MM.1S (cell line): ENCODE measurements around the gene IFNL4.
"Not testable (repeated sequence)": the region's sequence is repeated elsewhere in the genome, so short reads cannot be mapped to it uniquely, and the experiment has no call there.

Experiments
- DNase-seq: peaks from one replicate; pipeline ENCODE4 v3.0.0-alpha.2; 2015
- H2AFZ ChIP-seq: fragments of 300-600 bp; sonication (generic); 2 replicates; pipeline ENCODE4 v1.6.0; 2016; ENCODE audit warnings: antibody characterized with exemption, low read length
- H3F3A ChIP-seq: fragments of 300-600 bp; sonication (generic); 2 replicates; pipeline ENCODE4 v1.6.1; 2016; ENCODE audit warnings: mild to moderate bottlenecking, antibody characterized with exemption, low read length, moderate library complexity, mixed read lengths; ENCODE audit not compliant: insufficient read depth
- H3K27ac ChIP-seq: fragments of 300-600 bp; sonication (generic); 2 replicates; pipeline ENCODE4 v1.5.1; 2016; ENCODE audit warnings: mild to moderate bottlenecking, low read length
- H3K27me3 ChIP-seq: fragments of 300-600 bp; sonication (generic); replicated peaks from 2 replicates; pipeline ENCODE4 v1.6.0; 2016; ENCODE audit warnings: low read length; ENCODE audit not compliant: insufficient read depth
- H3K36me3 ChIP-seq: fragments of 300-600 bp; sonication (generic); replicated peaks from 2 replicates; pipeline ENCODE4 v1.6.1; 2016; ENCODE audit warnings: mild to moderate bottlenecking, low read length, mixed read lengths; ENCODE audit not compliant: insufficient read depth
- H3K4me1 ChIP-seq: fragments of 300-600 bp; sonication (generic); 2 replicates; pipeline ENCODE4 v1.6.1; 2016; ENCODE audit warnings: low read length, mixed read lengths
- H3K4me2 ChIP-seq: fragments of 300-600 bp; sonication (generic); 2 replicates; pipeline ENCODE4 v1.6.0; 2016; ENCODE audit warnings: low read depth, low read length
- H3K4me3 ChIP-seq: fragments of 300-600 bp; sonication (generic); 2 replicates; pipeline ENCODE4 v1.5.1; 2016; ENCODE audit warnings: low read length, mixed read lengths
- H3K79me2 ChIP-seq: fragments of 300-600 bp; sonication (generic); 2 replicates; pipeline ENCODE4 v1.6.1; 2016; ENCODE audit warnings: mixed run types, low read length, mixed read lengths
- H3K9ac ChIP-seq: fragments of 300-600 bp; sonication (generic); 2 replicates; pipeline ENCODE4 v1.6.1; 2016; ENCODE audit warnings: low read length, mixed read lengths
- H3K9me2 ChIP-seq: fragments of 300-600 bp; sonication (generic); replicated peaks from 2 replicates; pipeline ENCODE4 v1.6.1; 2016; ENCODE audit warnings: mild to moderate bottlenecking, low read length, mixed read lengths; ENCODE audit not compliant: insufficient read depth
- H3K9me3 ChIP-seq: fragments of 300-600 bp; sonication (generic); replicated peaks from 2 replicates; pipeline ENCODE4 v1.6.1; 2016; ENCODE audit warnings: mild to moderate bottlenecking, low read length, mixed read lengths; ENCODE audit not compliant: insufficient read depth
- H4K20me1 ChIP-seq: fragments of 300-600 bp; sonication (generic); 2 replicates; pipeline ENCODE4 v1.6.1; 2016; ENCODE audit warnings: mild to moderate bottlenecking, low read length, moderate library complexity, mixed read lengths; ENCODE audit not compliant: insufficient read depth
- CTCF ChIP-seq: fragments of 300-600 bp; sonication (generic); IDR thresholded peaks from 2 replicates; pipeline ENCODE4 v1.5.1; 2016; ENCODE audit warnings: antibody characterized with exemption, low read length, mixed read lengths
- EZH2 ChIP-seq: fragments of 300-600 bp; sonication (generic); optimal IDR thresholded peaks from 2 replicates; pipeline ENCODE3; 2017; ENCODE audit warnings: low read depth, mild to moderate bottlenecking, antibody characterized with exemption, low read length, mixed read lengths
- EZH2phosphoT487 ChIP-seq: fragments of 300-600 bp; sonication (generic); IDR thresholded peaks from 2 replicates; pipeline ENCODE4 v1.6.1; 2018; ENCODE audit warnings: antibody characterized with exemption, low read length

IFNL4 gene

GRCh38 chr19:39270036-39270871 is 21.6 kb upstream of the IFNL4 start:
- Histone ChIP-seq H3K79me2 (no peaks in the 10 kb centered on the region), H3K27ac (no peak overlapping the region), H3K9me2 (no peaks in the 10 kb centered on the region), H3K9me3 (no peaks in the 10 kb centered on the region), H3K36me3 (no peaks in the 10 kb centered on the region), H3K4me1 (no peaks in the 10 kb centered on the region), H3K27me3 (peaks cover 23% of the 10 kb centered on the region), H3K9ac (no peak overlapping the region), H4K20me1 (no peaks in the 10 kb centered on the region), H3K4me3 (no peak overlapping the region), H3F3A (no peaks in the 10 kb centered on the region), H2AFZ (no peak overlapping the region), H3K4me2 (no peak overlapping the region)
- TF ChIP-seq CTCF (no peak), EZH2phosphoT487 (no peak), EZH2 (no peak)
- DNase-seq = no peak

- H4K20me1 ChIP-seq, H3F3A ChIP-seq, DNase-seq, H3K4me2 ChIP-seq, H3K9me3 ChIP-seq, H3K4me3 ChIP-seq, H2AFZ ChIP-seq, H3K79me2 ChIP-seq, H3K9me2 ChIP-seq, H3K9ac ChIP-seq, H3K4me1 ChIP-seq, H3K36me3 ChIP-seq, H3K27ac ChIP-seq: not testable (repeated sequence)
- H3K27me3 ChIP-seq = peaks cover 32% of the 10 kb centered on the region
Observed at GRCh38 chr19:39269369-39269768, 20.7 kb upstream of the IFNL4 start.

- H3K4me1 ChIP-seq, H4K20me1 ChIP-seq, H3K4me3 ChIP-seq, H3K36me3 ChIP-seq, H3F3A ChIP-seq, DNase-seq, H3K9me3 ChIP-seq, H3K9me2 ChIP-seq, H3K27ac ChIP-seq, H2AFZ ChIP-seq, H3K9ac ChIP-seq, H3K79me2 ChIP-seq, H3K4me2 ChIP-seq: not testable (repeated sequence)
- H3K27me3 ChIP-seq = peaks cover 39% of the 10 kb centered on the region
Observed at GRCh38 chr19:39268531-39269223, 20.0 kb upstream of the IFNL4 start.

GRCh38 chr19:39268085-39268484 is 19.4 kb upstream of the IFNL4 start, which contains the start of gene IFNL2:
IFNL2 (plus strand) TSS chr19:39268396; CDS start chr19:39268569, 173 bp downstream.
- not testable (repeated sequence) for H3K9ac ChIP-seq, DNase-seq, H4K20me1 ChIP-seq, H3K9me3 ChIP-seq, H3K36me3 ChIP-seq, H3K79me2 ChIP-seq, H3F3A ChIP-seq, H3K4me3 ChIP-seq, H3K4me2 ChIP-seq, H3K4me1 ChIP-seq, H2AFZ ChIP-seq, H3K27ac ChIP-seq, H3K9me2 ChIP-seq
- H3K27me3 ChIP-seq = peaks cover 45% of the 10 kb centered on the region
